HEK293T (cell line): ENCODE results near the gene ZMYM2.

Source experiments
- CTCF ChIA-PET: fragments of 350-600 bp; formaldehyde crosslinking; extraction: SDS; loops from one replicate; lab custom pipeline; 2021; ENCODE audit warnings: antibody characterized with exemption, inconsistent platforms; lab: Yijun Ruan, JAX
- POLR2A ChIA-PET: fragments of 350-600 bp; formaldehyde crosslinking; extraction: SDS; loops from one replicate; lab custom pipeline; 2020; ENCODE audit warnings: antibody characterized with exemption, inconsistent platforms; lab: Yijun Ruan, JAX
- DNase-seq: peaks from one replicate; pipeline ENCODE4 v3.0.0; 2012; ENCODE audit warnings: mixed read lengths; ENCODE audit errors: extremely low spot score
- ARNT ChIP-seq: fragments of 450-650 bp; IDR thresholded peaks from 2 replicates; pipeline ENCODE4 v1.6.1; 2017; ENCODE audit warnings: mild to moderate bottlenecking
- BHLHE40 ChIP-seq: fragments of 450-650 bp; IDR thresholded peaks from 2 replicates; pipeline ENCODE4 v1.6.1; 2016; ENCODE audit warnings: mild to moderate bottlenecking, moderate library complexity, borderline replicate concordance
- CTBP1 ChIP-seq: fragments of 450-650 bp; IDR thresholded peaks from 2 replicates; pipeline ENCODE4 v1.6.1; 2016; ENCODE audit warnings: borderline replicate concordance
- ELF4 ChIP-seq: fragments of 450-650 bp; IDR thresholded peaks from 2 replicates; pipeline ENCODE4 v1.6.1; 2017; ENCODE audit warnings: antibody characterized with exemption
- FOXA1 ChIP-seq: fragments of 450-650 bp; IDR thresholded peaks from 2 replicates; pipeline ENCODE4 v1.6.1; 2016; ENCODE audit warnings: mild to moderate bottlenecking
- FOXK2 ChIP-seq: fragments of 450-650 bp; IDR thresholded peaks from 2 replicates; pipeline ENCODE4 v1.6.1; 2016; ENCODE audit warnings: mild to moderate bottlenecking
- FOXM1 ChIP-seq: fragments of 450-650 bp; IDR thresholded peaks from 2 replicates; pipeline ENCODE4 v1.6.1; 2017; ENCODE audit warnings: mild to moderate bottlenecking, borderline replicate concordance
- HDGF ChIP-seq: fragments of 450-650 bp; IDR thresholded peaks from 2 replicates; pipeline ENCODE4 v1.6.1; 2017; ENCODE audit warnings: antibody characterized with exemption, borderline replicate concordance
- L3MBTL2 ChIP-seq: fragments of 450-650 bp; conservative IDR thresholded peaks from 2 replicates; pipeline ENCODE4 v1.6.1; 2016; ENCODE audit warnings: mild to moderate bottlenecking
- LEF1 ChIP-seq: fragments of 450-650 bp; IDR thresholded peaks from 2 replicates; pipeline ENCODE4 v1.6.1; 2017; ENCODE audit warnings: mild to moderate bottlenecking, borderline replicate concordance
- NFRKB ChIP-seq: fragments of 450-650 bp; IDR thresholded peaks from 2 replicates; pipeline ENCODE4 v1.6.1; 2016; ENCODE audit warnings: mild to moderate bottlenecking, moderate library complexity
- PKNOX1 ChIP-seq: fragments of 450-650 bp; IDR thresholded peaks from 2 replicates; pipeline ENCODE4 v1.6.1; 2016
- SP1 ChIP-seq: fragments of 450-650 bp; IDR thresholded peaks from 2 replicates; pipeline ENCODE4 v1.6.1; 2017
- SUZ12 ChIP-seq: fragments of 450-650 bp; IDR thresholded peaks from 2 replicates; pipeline ENCODE4 v1.6.1; 2016; ENCODE audit warnings: mild to moderate bottlenecking
- TARDBP ChIP-seq: fragments of 450-650 bp; IDR thresholded peaks from 2 replicates; pipeline ENCODE4 v1.6.1; 2016
- ZNF384 ChIP-seq: fragments of 450-650 bp; IDR thresholded peaks from 2 replicates; pipeline ENCODE4 v1.6.1; 2016

ZMYM2 gene

GRCh38 chr13:20053891-20054290, 95.4 kb downstream of the ZMYM2 start:
- POLR2A ChIA-PET = no interaction called here
- no peak for TF ChIP-seq SUZ12
- no peak for TF ChIP-seq ZNF384
- no peak for TF ChIP-seq NFRKB
- TF ChIP-seq HDGF = no peak
- no peak for TF ChIP-seq FOXA1
- TF ChIP-seq FOXK2 = no peak
- TF ChIP-seq ELF4 = no peak
- no peak for TF ChIP-seq CTBP1
- TF ChIP-seq TARDBP = no peak
- TF ChIP-seq PKNOX1 = no peak
- CTCF ChIA-PET = no interaction called here
- DNase-seq = no peak

GRCh38 chr13:20054586-20054985, 96.1 kb downstream of the ZMYM2 start:
- no peak for DNase-seq
- CTCF ChIA-PET = no interaction called here
- no peak for TF ChIP-seq FOXK2
- POLR2A ChIA-PET = no interaction called here

- no peak for DNase-seq
- TF ChIP-seq PKNOX1 (no peak), BHLHE40 (no peak), FOXM1 (no peak), LEF1 (no peak), HDGF (no peak), ARNT (no peak), NFRKB (no peak), FOXA1 (no peak), SUZ12 (no peak), TARDBP (no peak), SP1 (no peak), ZNF384 (no peak), CTBP1 (no peak), L3MBTL2 (no peak), ELF4 (no peak), FOXK2 (no peak)
- CTCF ChIA-PET = no interaction called here
- POLR2A ChIA-PET = no interaction called here
Measured at GRCh38 chr13:20057214-20057613, 98.7 kb downstream of the ZMYM2 start.

GRCh38 chr13:20057963-20058362, 99.4 kb downstream of the ZMYM2 start:
- POLR2A ChIA-PET = no interaction called here
- TF ChIP-seq CTBP1 = no peak
- no peak for DNase-seq
- CTCF ChIA-PET = no interaction called here

GRCh38 chr13:20058476-20058875, 99.9 kb downstream of the ZMYM2 start:
- no peak for DNase-seq
- POLR2A ChIA-PET = no interaction called here
- CTCF ChIA-PET = no interaction called here
- TF ChIP-seq SUZ12 (no peak), PKNOX1 (no peak), NFRKB (no peak), L3MBTL2 (no peak), FOXK2 (no peak), ELF4 (no peak), BHLHE40 (no peak), LEF1 (no peak), FOXM1 (no peak), TARDBP (no peak), ZNF384 (no peak), FOXA1 (no peak), CTBP1 (no peak), SP1 (no peak)

GRCh38 chr13:20064128-20064527, 105.6 kb downstream of the ZMYM2 start:
- ChIA-PET CTCF (no interaction called here), POLR2A (no interaction called here)
- TF ChIP-seq ARNT = no peak
- TF ChIP-seq ZNF384 = no peak
- no peak for TF ChIP-seq L3MBTL2
- no peak for TF ChIP-seq SUZ12
- TF ChIP-seq FOXM1 = no peak
- TF ChIP-seq HDGF = no peak
- TF ChIP-seq PKNOX1 = no peak
- no peak for TF ChIP-seq TARDBP
- TF ChIP-seq FOXA1 = no peak
- no peak for TF ChIP-seq CTBP1
- no peak for TF ChIP-seq SP1
- TF ChIP-seq NFRKB = no peak
- no peak for TF ChIP-seq LEF1
- no peak for TF ChIP-seq BHLHE40
- TF ChIP-seq FOXK2 = no peak
- no peak for DNase-seq
